ENCODE measurements around the gene PRSS27.

Gene PRSS27

DNA sequence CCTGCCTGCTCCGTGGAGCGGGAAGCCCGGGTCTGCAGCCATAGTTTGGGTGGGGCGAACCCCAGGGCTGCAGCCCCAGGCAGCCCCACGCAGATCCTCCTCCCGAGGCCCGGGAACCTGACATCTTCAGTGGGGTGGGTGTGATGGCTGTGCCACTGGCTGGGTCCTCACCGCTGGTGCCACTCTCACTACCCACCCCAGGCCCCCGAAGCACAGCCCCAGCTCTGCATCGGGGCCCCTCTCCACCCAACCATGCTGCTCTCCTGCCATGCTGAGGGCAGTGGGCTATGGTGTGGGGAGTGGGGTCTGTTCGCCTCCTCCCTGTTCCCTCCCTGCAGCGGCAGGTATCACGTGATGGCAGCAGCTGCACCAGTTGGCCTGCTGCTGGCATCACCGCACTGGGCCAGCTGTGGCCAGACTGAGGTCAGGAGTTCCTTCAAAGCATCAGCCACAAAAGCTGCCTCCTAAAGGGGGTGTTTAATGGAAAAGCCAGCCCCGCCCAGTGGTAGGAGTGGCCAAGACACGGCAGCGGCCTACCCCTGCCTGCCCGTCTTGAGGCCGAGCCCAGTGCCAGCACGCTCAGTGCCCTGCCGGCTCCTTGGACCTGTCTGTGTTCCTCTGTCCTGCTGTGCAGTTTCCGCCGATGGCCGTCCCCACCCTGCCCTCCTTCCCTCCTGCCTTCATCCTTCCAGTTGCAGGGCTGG is 26.9 kb downstream of the PRSS27 start:
- H3K4me3 ChIP-seq (ENCODE audit: low read depth, low read length), result no peak overlapping the region
- TF ChIP-seq ZNF600 (tag by site-specific recombination; IDR thresholded peaks at IDR 0.05), result peak; percentile 60
- TF ChIP-seq ZNF341 (tag by site-specific recombination; IDR thresholded peaks at IDR 0.05; ENCODE audit: low read depth), result peak; percentile 92
- no peak for TF ChIP-seq ZNF510 (tag by site-specific recombination; IDR thresholded peaks at IDR 0.05; ENCODE audit: insufficient replicate concordance)
- TF ChIP-seq ZNF335 (tag by site-specific recombination; conservative IDR thresholded peaks at IDR 0.05), result 0 out of 2 replicates have a peak, but pooled peaks have one; percentile 8
- TF ChIP-seq ZNF239 (tag by site-specific recombination; IDR thresholded peaks at IDR 0.05), result no peak
- ChIA-PET CTCF (interaction anchor here (0.6 kb wide), 1 partner anchor 249 kb away, joined by 4 read pairs; no protein-coding TSS in a partner anchor), POLR2A (no interaction called here)
- no peaks in the 10 kb centered on the region for H3K4me1 ChIP-seq (ENCODE audit: control insufficient read depth, insufficient read depth, low read length)
- no peaks in the 10 kb centered on the region for H3K9me3 ChIP-seq (ENCODE audit: control insufficient read depth, insufficient read depth, low read depth, low read length)
- H3K27ac ChIP-seq (ENCODE audit: extremely low read depth, low read depth, low read length), result no peak overlapping the region
- peaks cover 0 to 39% of the 10 kb centered on the region in 2 experiments; a peak in 1 of 3 replicates for H3K36me3 ChIP-seq (ENCODE audit: control insufficient read depth in 2 of 2, insufficient read depth in 1 of 2, low read length in 2 of 2)

DNA sequence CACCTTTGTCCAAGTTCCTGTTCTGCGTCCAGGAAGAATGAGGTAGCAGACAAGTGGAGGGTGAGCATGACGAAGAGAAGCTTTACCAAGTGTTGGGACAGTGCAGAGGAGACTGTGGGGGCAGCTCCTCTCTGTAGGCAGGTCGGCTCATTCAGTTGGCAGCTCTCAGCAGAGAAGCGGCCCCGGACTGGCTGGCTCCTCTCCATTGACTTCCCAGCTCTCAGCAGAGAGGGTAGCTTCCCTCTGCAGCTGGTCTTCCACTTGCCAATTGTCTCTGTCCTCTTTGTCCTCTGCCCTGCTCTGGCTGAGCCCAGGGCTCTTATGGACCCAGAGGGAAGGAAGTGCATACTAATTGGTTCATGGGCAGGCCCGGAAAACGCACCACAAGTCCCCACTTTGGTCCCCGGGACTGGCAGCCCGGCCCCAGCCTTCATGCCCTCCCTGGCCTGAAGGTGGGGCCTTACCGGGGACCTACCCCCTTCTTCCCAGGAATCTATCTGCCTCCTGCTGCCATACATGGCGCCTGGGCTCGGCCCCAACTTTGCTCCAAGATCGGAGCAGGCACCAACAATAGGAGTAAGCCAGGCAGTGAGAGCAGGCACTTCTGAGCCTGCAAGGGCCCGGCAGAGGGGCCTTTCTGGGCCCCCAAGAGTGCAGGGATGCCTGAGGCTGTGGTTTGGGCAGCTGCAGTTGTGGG is 27.6 kb downstream of the PRSS27 start:
- H3K4me1 ChIP-seq (ENCODE audit: control insufficient read depth, insufficient read depth, low read length), result no peaks in the 10 kb centered on the region
- TF ChIP-seq ZNF292 (tag by site-specific recombination; IDR thresholded peaks at IDR 0.05; ENCODE audit: borderline replicate concordance, low read depth) (no peak), ZNF335 (tag by site-specific recombination; conservative IDR thresholded peaks at IDR 0.05) (peak; percentile 76), SP2 (tag by site-specific recombination; IDR thresholded peaks at IDR 0.05) (peak; percentile 20; the same call in 1 of the 2 replicates), ZNF830 (tag by site-specific recombination; IDR thresholded peaks at IDR 0.05; ENCODE audit: low read depth) (no peak)
- H3K9me3 ChIP-seq (ENCODE audit: control insufficient read depth, insufficient read depth, low read depth, low read length), result no peaks in the 10 kb centered on the region
- ChIA-PET CTCF (interaction anchor here (0.6 to 1.4 kb wide), 2 partner anchors 176 to 249 kb away, joined by 4 read pairs; no protein-coding TSS in a partner anchor), POLR2A (no interaction called here)
- no peak overlapping the region for H3K4me3 ChIP-seq (ENCODE audit: low read depth, low read length)
- no peak overlapping the region for H3K27ac ChIP-seq (ENCODE audit: extremely low read depth, low read depth, low read length)
- H3K36me3 ChIP-seq (ENCODE audit: control insufficient read depth in 2 of 2, insufficient read depth in 1 of 2, low read length in 2 of 2), result peaks cover 0 to 32% of the 10 kb centered on the region in 2 experiments; a peak in 1 of 3 replicates

DNA sequence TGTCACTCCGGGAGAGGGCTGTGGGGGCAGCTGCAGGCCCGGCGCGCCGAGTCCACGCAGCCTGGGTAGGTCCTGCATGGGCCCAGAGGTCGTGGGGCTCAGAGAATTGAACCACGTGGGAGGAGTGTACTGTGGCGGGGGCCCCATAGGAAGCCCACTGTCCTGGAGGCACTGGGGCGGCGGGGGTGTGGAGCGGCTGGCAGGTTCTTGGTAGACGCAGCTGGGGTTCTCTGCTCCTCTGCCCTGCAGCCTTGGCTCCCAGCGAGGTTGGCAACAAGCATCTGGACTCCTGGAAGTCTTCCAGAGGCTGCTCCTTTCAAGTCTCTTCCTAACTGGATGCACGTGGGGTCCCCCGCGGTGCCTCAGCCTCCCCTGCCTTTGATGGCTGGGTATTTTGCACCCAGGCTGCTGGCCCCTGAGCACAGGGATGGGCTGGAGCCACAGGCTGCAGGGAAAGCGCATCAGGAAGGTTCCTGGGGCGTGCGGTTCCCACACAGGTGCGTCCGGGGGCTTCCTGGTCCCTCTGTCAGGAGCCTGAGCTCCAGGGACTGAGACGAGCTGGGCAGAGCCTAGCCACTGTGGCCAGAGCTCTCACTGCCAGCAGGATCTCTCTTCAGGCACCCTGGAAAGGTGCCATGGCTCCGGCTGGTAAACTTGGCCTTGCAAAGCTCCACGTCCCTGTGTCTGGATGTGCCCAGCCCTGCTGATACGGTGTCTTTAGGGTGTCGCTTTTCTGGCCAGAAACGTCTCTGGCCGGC is 28.4 kb downstream of the PRSS27 start:
- Histone ChIP-seq H3K36me3 (ENCODE audit: control insufficient read depth in 2 of 2, insufficient read depth in 1 of 2, low read length in 2 of 2) (peaks cover 0 to 25% of the 10 kb centered on the region in 2 experiments; a peak in 1 of 3 replicates), H3K4me1 (ENCODE audit: control insufficient read depth, insufficient read depth, low read length) (no peaks in the 10 kb centered on the region), H3K27ac (ENCODE audit: extremely low read depth, low read depth, low read length) (no peak overlapping the region), H3K4me3 (ENCODE audit: low read depth, low read length) (no peak overlapping the region), H3K9me3 (ENCODE audit: control insufficient read depth, insufficient read depth, low read depth, low read length) (no peaks in the 10 kb centered on the region)
- TF ChIP-seq, protein P1, sequence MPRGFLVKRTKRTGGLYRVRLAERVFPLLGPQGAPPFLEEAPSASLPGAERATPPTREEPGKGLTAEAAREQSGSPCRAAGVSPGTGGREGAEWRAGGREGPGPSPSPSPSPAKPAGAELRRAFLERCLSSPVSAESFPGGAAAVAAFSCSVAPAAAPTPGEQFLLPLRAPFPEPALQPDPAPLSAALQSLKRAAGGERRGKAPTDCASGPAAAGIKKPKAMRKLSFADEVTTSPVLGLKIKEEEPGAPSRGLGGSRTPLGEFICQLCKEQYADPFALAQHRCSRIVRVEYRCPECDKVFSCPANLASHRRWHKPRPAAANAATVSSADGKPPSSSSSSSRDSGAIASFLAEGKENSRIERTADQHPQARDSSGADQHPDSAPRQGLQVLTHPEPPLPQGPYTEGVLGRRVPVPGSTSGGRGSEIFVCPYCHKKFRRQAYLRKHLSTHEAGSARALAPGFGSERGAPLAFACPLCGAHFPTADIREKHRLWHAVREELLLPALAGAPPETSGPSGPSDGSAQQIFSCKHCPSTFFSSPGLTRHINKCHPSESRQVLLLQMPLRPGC (tag by site-specific recombination; IDR thresholded peaks at IDR 0.05), result no peak
- TF ChIP-seq ZIC2 (tag by site-specific recombination; IDR thresholded peaks at IDR 0.05) (peak; percentile 49), ZSCAN30 (tag by site-specific recombination; IDR thresholded peaks at IDR 0.05) (no peak)
- TF ChIP-seq, protein P2, sequence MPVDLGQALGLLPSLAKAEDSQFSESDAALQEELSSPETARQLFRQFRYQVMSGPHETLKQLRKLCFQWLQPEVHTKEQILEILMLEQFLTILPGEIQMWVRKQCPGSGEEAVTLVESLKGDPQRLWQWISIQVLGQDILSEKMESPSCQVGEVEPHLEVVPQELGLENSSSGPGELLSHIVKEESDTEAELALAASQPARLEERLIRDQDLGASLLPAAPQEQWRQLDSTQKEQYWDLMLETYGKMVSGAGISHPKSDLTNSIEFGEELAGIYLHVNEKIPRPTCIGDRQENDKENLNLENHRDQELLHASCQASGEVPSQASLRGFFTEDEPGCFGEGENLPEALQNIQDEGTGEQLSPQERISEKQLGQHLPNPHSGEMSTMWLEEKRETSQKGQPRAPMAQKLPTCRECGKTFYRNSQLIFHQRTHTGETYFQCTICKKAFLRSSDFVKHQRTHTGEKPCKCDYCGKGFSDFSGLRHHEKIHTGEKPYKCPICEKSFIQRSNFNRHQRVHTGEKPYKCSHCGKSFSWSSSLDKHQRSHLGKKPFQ (tag by site-specific recombination; IDR thresholded peaks at IDR 0.05), result no peak
- CTCF ChIA-PET, result interaction anchor here (0.6 to 1.4 kb wide), 3 partner anchors 59 to 337 kb away, joined by 3 to 4 read pairs (median 4); no protein-coding TSS in a partner anchor
- POLR2A ChIA-PET, result no interaction called here
